Natural killer cell (primary cell): Measurements from ENCODE around the gene PYGB. TPM values are rescaled to one million over a fixed set of nuclear protein-coding genes. Genes with fewer than 3 reads are reported as not detected.

Experiments used
- ATAC-seq, 3 donors: fragments of 150-1000 bp in 2 of 3; fragments of 200-7000 bp in 1 of 3; cut with Tn5 transposase; 1 replicate in 1 of 3; 2 replicates in 2 of 3; pipeline ENCODE4 v1.10.0; 2021; ENCODE audit warnings: mild to moderate bottlenecking in 2 of 3, moderate library complexity in 2 of 3
- DNase-seq, 2 donors: peaks; one replicate each; pipeline versions ENCODE4 v3.0.0 to v3.0.0-alpha.2; 2013 to 2021; ENCODE audit warnings: mixed read lengths in 1 of 2
- H3K27ac ChIP-seq: one replicate; pipeline ENCODE4 v1.5.1; 2013; ENCODE audit warnings: mild to moderate bottlenecking, low read length
- H3K27me3 ChIP-seq: one replicate; pipeline ENCODE4 v1.6.1; 2013; ENCODE audit warnings: low read length; ENCODE audit not compliant: control insufficient read depth, insufficient read depth
- H3K36me3 ChIP-seq: one replicate; pipeline ENCODE4 v1.6.1; 2013; ENCODE audit warnings: low read length; ENCODE audit not compliant: control insufficient read depth, insufficient read depth
- H3K4me1 ChIP-seq: one replicate; pipeline ENCODE4 v1.6.1; 2013; ENCODE audit warnings: low read length; ENCODE audit not compliant: control insufficient read depth, insufficient read depth
- H3K4me3 ChIP-seq: one replicate; pipeline ENCODE4 v1.5.1; 2013; ENCODE audit warnings: low read length
- H3K9me3 ChIP-seq: one replicate; pipeline ENCODE4 v1.6.1; 2013; ENCODE audit warnings: low read length; ENCODE audit not compliant: control insufficient read depth, insufficient read depth
- H3K27ac Mint-ChIP-seq, 2 donors: one replicate each; pipeline ENCODE4 v1.8.0; 2022; ENCODE audit warnings: mild to moderate bottlenecking in 2 of 2, mixed read lengths in 2 of 2, moderate library complexity in 1 of 2
- H3K27me3 Mint-ChIP-seq, 2 donors: one replicate each; pipeline ENCODE4 v1.8.0; 2022; ENCODE audit warnings: low read depth in 2 of 2, mixed read lengths in 2 of 2
- H3K36me3 Mint-ChIP-seq: one replicate; pipeline ENCODE4 v1.8.0; 2022; ENCODE audit warnings: mixed read lengths
- H3K4me1 Mint-ChIP-seq, 2 donors: one replicate each; pipeline ENCODE4 v1.8.0; 2022; ENCODE audit warnings: mixed read lengths in 2 of 2
- H3K4me3 Mint-ChIP-seq: one replicate; pipeline ENCODE4 v1.8.0; 2022; ENCODE audit warnings: mild to moderate bottlenecking, moderate library complexity, mixed read lengths
- H3K9me3 Mint-ChIP-seq, 2 donors: one replicate each; pipeline ENCODE4 v1.8.0; 2022; ENCODE audit warnings: mixed read lengths in 2 of 2
- WGBS: methylation state at CpG from one replicate; pipeline ENCODE4 v1.1.7; 2013; ENCODE audit warnings: missing lambda C conversion rate; ENCODE audit not compliant: insufficient coverage; 5-methylcytosine and 5-hydroxymethylcytosine counted together
- intact Hi-C: fragments of 100-400 bp; cut with micrococcal nuclease; formaldehyde crosslinking; loops from one replicate; pipeline ENCODE4 v1.14.2; 2022
- total RNA-seq, 4 donors: library from RNA; stranded (reverse); fragments of 120-200 nt in 1 of 4; gene quantifications; one replicate each; pipeline versions ENCODE4 v1.2.3 to v1.2.4, GENCODE V29; 2013 to 2022
- TF ChIP-seq, protein P1 (sequence below): fragments of 200-600 bp; IDR thresholded peaks from one replicate; pipeline ENCODE4 v1.8.0; 2022; ENCODE audit warnings: antibody characterized with exemption

PYGB gene
- total RNA-seq, 3 donors from 2014 or later (not counting 1 experiment from before 2014, with no cell fraction given), result 39.4 to 55.4 (median 47.0) TPM

DNA sequence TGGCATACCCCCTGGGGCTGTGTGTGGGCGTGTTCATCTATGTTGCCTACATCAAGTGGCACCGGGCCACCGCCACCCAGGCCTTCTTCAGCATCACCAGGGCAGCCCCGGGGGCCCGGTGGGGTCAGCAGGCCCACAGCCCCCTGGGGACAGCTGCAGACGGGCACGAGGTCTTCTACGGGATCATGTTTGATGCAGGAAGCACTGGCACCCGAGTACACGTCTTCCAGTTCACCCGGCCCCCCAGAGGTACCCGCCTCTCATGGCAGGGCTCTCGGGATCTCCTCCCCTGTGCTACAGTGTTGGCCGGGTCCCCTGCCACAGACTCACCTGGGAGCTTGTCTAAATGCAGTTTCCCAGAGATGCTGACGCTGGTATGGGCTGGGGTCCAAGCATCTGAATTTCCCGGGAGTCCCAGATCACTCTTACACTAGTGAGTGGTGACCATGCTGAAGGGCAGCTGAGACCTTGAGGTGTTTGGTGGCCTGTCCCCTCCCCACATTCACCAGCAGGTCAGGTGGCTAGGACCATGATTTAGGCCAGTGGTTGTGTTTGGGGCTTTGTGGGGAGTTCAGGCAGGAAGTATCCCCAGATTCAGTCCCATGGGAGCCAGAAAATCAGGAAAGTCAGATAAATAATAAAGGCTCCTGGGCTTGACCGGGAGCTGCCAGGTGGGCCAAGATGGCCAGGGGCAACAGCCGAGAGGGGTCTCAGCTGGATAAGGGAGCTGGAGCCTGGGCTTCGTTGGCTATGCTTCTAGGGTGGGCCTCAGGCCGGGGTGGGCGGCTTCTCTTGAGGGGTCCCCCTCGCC lies 40.5 kb upstream of the PYGB start:
- 96% methylated on average over 22 of the region's 22 CpGs for WGBS
- Mint-ChIP-seq H3K27ac (no peak overlapping the region), H3K9me3 (no peaks in the 10 kb centered on the region), H3K36me3 (no peaks in the 10 kb centered on the region), H3K27me3 (no peaks in the 10 kb centered on the region), H3K4me3 (no peak overlapping the region), H3K4me1 (peaks cover 9 to 14% of the 10 kb centered on the region in 2 donors)
- H3K27ac ChIP-seq, result no peak overlapping the region
- no peaks in the 10 kb centered on the region for H3K9me3 ChIP-seq
- H3K4me1 ChIP-seq, result no peaks in the 10 kb centered on the region
- H3K27me3 ChIP-seq, result no peaks in the 10 kb centered on the region
- TF ChIP-seq, protein P1, sequence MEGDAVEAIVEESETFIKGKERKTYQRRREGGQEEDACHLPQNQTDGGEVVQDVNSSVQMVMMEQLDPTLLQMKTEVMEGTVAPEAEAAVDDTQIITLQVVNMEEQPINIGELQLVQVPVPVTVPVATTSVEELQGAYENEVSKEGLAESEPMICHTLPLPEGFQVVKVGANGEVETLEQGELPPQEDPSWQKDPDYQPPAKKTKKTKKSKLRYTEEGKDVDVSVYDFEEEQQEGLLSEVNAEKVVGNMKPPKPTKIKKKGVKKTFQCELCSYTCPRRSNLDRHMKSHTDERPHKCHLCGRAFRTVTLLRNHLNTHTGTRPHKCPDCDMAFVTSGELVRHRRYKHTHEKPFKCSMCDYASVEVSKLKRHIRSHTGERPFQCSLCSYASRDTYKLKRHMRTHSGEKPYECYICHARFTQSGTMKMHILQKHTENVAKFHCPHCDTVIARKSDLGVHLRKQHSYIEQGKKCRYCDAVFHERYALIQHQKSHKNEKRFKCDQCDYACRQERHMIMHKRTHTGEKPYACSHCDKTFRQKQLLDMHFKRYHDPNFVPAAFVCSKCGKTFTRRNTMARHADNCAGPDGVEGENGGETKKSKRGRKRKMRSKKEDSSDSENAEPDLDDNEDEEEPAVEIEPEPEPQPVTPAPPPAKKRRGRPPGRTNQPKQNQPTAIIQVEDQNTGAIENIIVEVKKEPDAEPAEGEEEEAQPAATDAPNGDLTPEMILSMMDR, result no peak
- intact Hi-C loops, result no loop called here
- H3K4me3 ChIP-seq, result no peak overlapping the region
- ATAC-seq (no peak), DNase-seq (no peak)
- peaks cover 6% of the 10 kb centered on the region for H3K36me3 ChIP-seq

- H3K27ac Mint-ChIP-seq, result no peak overlapping the region
- H3K4me3 ChIP-seq, result no peak overlapping the region
- no peaks in the 10 kb centered on the region for H3K9me3 Mint-ChIP-seq
- DNase-seq (no peak), ATAC-seq (no peak)
- no peaks in the 10 kb centered on the region for H3K9me3 ChIP-seq
- H3K36me3 ChIP-seq, result peaks cover 8% of the 10 kb centered on the region
- peaks cover 9 to 14% of the 10 kb centered on the region in 2 donors for H3K4me1 Mint-ChIP-seq
- TF ChIP-seq, protein P1, result no peak
- WGBS, result 97% methylated on average over 8 of the region's 9 CpGs
- H3K27me3 ChIP-seq, result no peaks in the 10 kb centered on the region
- no peaks in the 10 kb centered on the region for H3K27me3 Mint-ChIP-seq
- H3K36me3 Mint-ChIP-seq, result no peaks in the 10 kb centered on the region
- no peak overlapping the region for H3K27ac ChIP-seq
- intact Hi-C loops, result no loop called here
- H3K4me1 ChIP-seq, result no peaks in the 10 kb centered on the region
- H3K4me3 Mint-ChIP-seq, result no peak overlapping the region
Measured at GRCh38 chr20:25207960-25208534, 39.8 kb upstream of the PYGB start.

GRCh38 chr20:25209400-25209799 lies 38.5 kb upstream of the PYGB start:
- H3K4me3 ChIP-seq, result no peak overlapping the region
- no peaks in the 10 kb centered on the region for H3K36me3 Mint-ChIP-seq
- DNase-seq, result no peak
- H3K27ac Mint-ChIP-seq, result no peak overlapping the region
- H3K9me3 Mint-ChIP-seq, result no peaks in the 10 kb centered on the region
- TF ChIP-seq, protein P1, result no peak
- no peaks in the 10 kb centered on the region for H3K4me1 ChIP-seq
- H3K4me3 Mint-ChIP-seq, result no peak overlapping the region
- no peak for ATAC-seq
- 84% methylated on average over 1 of the region's 1 CpG for WGBS
- H3K4me1 Mint-ChIP-seq, result peaks cover 0 to 6% of the 10 kb centered on the region in 2 donors
- intact Hi-C loops, result no loop called here
- H3K27me3 Mint-ChIP-seq, result no peaks in the 10 kb centered on the region
- no peaks in the 10 kb centered on the region for H3K9me3 ChIP-seq
- H3K36me3 ChIP-seq, result peaks cover 21% of the 10 kb centered on the region
- H3K27me3 ChIP-seq, result no peaks in the 10 kb centered on the region
- no peak overlapping the region for H3K27ac ChIP-seq
